ENCODE data around the gene ANTXR2.
"Not testable (repeated sequence)": the region's sequence is repeated elsewhere in the genome, so short reads cannot be mapped to it uniquely, and the experiment has no call there.

ANTXR2 gene

DNA sequence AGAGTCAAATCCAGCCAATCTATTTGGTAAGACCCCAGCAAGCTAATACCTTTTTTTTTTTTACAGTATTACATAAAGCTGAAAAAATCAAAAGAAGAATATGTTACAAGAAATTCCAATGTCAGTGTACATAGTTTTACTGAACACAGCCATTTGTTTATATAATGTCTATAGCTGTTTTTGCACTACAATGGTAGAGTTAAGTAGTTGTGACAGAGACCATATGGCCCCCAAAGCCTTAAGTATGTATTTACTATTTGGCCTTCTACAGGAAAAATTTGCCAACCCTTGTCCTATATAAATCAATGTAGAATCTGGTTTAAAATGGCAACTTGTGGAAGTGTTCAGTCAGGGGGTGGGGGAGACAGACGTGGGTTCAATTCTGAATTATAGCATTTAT lies 60.7 kb downstream of the ANTXR2 start:
- Mint-ChIP-seq H3K4me1 (peaks cover 9% of the 10 kb centered on the region), H3K4me3 (no peak overlapping the region)
- no peak for ATAC-seq (ENCODE audit: low read depth)

DNA sequence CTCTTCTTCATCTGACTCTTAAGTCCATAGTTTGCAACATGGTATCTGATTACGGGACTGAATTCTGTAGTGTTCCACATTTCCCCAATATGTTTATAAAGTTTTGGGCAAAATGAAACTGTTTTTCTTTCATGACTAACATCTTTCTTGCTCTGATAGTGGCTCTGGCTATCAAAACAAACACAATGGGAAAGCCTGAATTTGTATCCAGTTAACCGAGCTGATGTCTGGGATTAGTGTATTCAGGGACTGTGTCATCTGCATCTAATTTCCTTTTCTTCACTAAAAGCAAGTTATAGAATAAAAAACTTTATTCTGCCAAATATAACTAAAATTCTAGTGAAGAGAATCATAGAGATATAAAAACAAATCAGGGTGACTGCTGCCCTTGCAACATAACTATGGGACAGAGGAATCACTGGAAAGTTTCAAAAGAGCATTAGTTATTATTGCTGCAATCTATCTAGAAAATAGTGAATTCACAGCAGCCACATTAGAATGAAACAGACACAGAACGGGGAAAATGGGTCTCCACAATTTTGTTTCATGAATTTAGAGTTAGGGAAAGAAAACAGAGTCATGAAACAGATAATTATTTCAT lies 61.3 kb downstream of the ANTXR2 start:
- H3K4me3 Mint-ChIP-seq: no peak overlapping the region

More for the DNA sequence above, 60.7 kb downstream of the ANTXR2 start:
- Mint-ChIP-seq H3K27me3 (no peaks in the 10 kb centered on the region), H3K27ac (peak overlapping the region; percentile 32), H3K36me3 (peaks cover 29% of the 10 kb centered on the region), H3K9me3 (no peaks in the 10 kb centered on the region)
- no peak for DNase-seq (ENCODE audit: low spot score in 2 of 2)

GRCh38 chr4:80010316-80010715 lies 62.7 kb downstream of the ANTXR2 start:
- Mint-ChIP-seq H3K9me3 (peaks cover 1% of the 10 kb centered on the region), H3K27me3 (no peaks in the 10 kb centered on the region), H3K27ac (no peak overlapping the region), H3K4me3 (no peak overlapping the region), H3K36me3 (peaks cover 46% of the 10 kb centered on the region), H3K4me1 (peaks cover 16% of the 10 kb centered on the region)
- ATAC-seq (ENCODE audit: low read depth): no peak
- no peak for DNase-seq (ENCODE audit: low spot score in 2 of 2)

More for the DNA sequence above, 61.3 kb downstream of the ANTXR2 start:
- Mint-ChIP-seq H3K9me3 (no peaks in the 10 kb centered on the region), H3K4me1 (peaks cover 9% of the 10 kb centered on the region), H3K27me3 (no peaks in the 10 kb centered on the region), H3K27ac (peak overlapping the region; percentile 32), H3K36me3 (peaks cover 33% of the 10 kb centered on the region)
- ATAC-seq (ENCODE audit: low read depth) (no peak), DNase-seq (ENCODE audit: low spot score in 2 of 2) (no peak)

DNA sequence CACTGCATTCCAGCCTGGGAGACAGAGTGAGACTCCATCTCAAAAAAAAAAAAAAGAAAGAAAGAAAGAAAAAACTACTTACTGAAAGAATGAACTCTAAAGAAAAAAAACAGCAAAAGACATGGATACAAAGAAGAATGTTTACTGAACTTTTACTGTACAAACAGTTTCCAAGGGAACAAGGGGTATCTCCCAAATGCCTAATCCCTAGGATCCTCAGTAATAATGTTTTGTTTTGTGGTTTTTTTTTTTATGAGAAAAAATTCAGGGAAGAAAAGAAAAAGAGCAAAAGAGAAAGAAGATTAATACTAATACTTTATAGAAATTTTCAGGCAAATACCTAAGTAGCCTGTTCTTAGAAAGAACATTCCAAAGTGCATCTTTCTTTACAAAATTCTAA lies 63.2 kb downstream of the ANTXR2 start:
- H3K4me3 Mint-ChIP-seq: no peak overlapping the region
- H3K27me3 Mint-ChIP-seq: no peaks in the 10 kb centered on the region
- H3K4me1 Mint-ChIP-seq: peaks cover 16% of the 10 kb centered on the region
- peaks cover 48% of the 10 kb centered on the region for H3K36me3 Mint-ChIP-seq
- H3K9me3 Mint-ChIP-seq: peaks cover 1% of the 10 kb centered on the region
- DNase-seq (ENCODE audit: low spot score in 2 of 2) (no peak), ATAC-seq (ENCODE audit: low read depth) (no peak)
- H3K27ac Mint-ChIP-seq: no peak overlapping the region

- H3K36me3 Mint-ChIP-seq: peaks cover 53% of the 10 kb centered on the region
- no peak overlapping the region for H3K4me3 Mint-ChIP-seq
- H3K4me1 Mint-ChIP-seq: peaks cover 18% of the 10 kb centered on the region
- DNase-seq (ENCODE audit: low spot score in 2 of 2) (no peak), ATAC-seq (ENCODE audit: low read depth) (no peak)
- H3K27me3 Mint-ChIP-seq: no peaks in the 10 kb centered on the region
- peaks cover 6% of the 10 kb centered on the region for H3K9me3 Mint-ChIP-seq
- H3K27ac Mint-ChIP-seq: peak overlapping the region; percentile 11
Measured at GRCh38 chr4:80008971-80009370, 64.1 kb downstream of the ANTXR2 start.

GRCh38 chr4:80008351-80008750 lies 64.7 kb downstream of the ANTXR2 start:
- Mint-ChIP-seq H3K4me1 (peaks cover 18% of the 10 kb centered on the region), H3K4me3 (no peak overlapping the region), H3K27ac (no peak overlapping the region), H3K9me3 (peaks cover 6% of the 10 kb centered on the region), H3K27me3 (no peaks in the 10 kb centered on the region), H3K36me3 (peaks cover 51% of the 10 kb centered on the region)
- no peak for ATAC-seq (ENCODE audit: low read depth)
- DNase-seq (ENCODE audit: low spot score in 2 of 2): no peak

DNA sequence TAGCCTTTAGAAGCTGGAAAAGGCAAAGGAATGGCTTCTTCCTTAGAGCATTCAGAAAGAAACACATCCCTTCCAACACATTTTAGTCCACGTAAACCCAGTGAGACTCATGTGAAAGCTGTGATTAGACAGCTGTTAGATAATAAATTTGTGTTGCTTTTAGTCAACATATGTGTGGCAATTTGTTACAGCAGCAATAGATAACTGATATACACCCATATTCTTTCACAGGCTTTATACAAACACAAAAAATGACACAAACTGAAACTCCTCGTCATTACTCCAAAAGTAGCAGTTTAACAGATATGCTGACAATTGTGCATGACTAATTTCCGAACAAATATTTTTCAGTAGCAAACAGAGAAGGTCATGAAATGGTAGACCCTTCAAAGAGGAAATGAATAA lies 65.3 kb downstream of the ANTXR2 start:
- H3K9me3 Mint-ChIP-seq: peaks cover 6% of the 10 kb centered on the region
- ATAC-seq (ENCODE audit: low read depth): no peak
- peak overlapping the region; percentile 33 for H3K27ac Mint-ChIP-seq
- H3K4me1 Mint-ChIP-seq: peaks cover 18% of the 10 kb centered on the region
- H3K27me3 Mint-ChIP-seq: no peaks in the 10 kb centered on the region
- H3K36me3 Mint-ChIP-seq: peaks cover 52% of the 10 kb centered on the region
- DNase-seq (ENCODE audit: low spot score in 2 of 2): no peak
- no peak overlapping the region for H3K4me3 Mint-ChIP-seq

- H3K4me3 Mint-ChIP-seq: no peak overlapping the region
- H3K4me1 Mint-ChIP-seq: peaks cover 18% of the 10 kb centered on the region
Measured at GRCh38 chr4:80006935-80007744, 65.9 kb downstream of the ANTXR2 start.

DNA sequence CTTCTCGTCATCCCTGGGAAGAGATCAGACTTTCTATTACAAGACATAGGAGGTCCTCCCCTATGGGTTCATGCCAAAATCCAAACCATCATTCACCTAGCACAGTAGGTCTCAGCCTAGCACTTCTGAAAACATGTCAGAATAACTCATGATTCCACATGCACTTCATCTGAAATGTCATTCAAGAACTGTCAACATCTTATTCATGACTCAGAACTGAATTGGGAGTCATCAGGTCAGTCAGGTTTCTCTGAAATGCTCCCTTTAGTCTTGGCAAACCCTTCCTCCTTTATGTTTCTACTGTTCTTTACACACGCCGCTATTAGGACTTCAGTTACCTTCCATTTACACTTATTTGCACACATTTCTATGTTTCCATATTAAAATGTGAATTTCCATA lies 67.2 kb downstream of the ANTXR2 start:
- H3K36me3 Mint-ChIP-seq: peaks cover 50% of the 10 kb centered on the region
- H3K27me3 Mint-ChIP-seq: no peaks in the 10 kb centered on the region
- peaks cover 7% of the 10 kb centered on the region for H3K9me3 Mint-ChIP-seq
- peak overlapping the region; percentile 33 for H3K27ac Mint-ChIP-seq
- no peak for DNase-seq (ENCODE audit: low spot score in 2 of 2)
- H3K4me1 Mint-ChIP-seq: peaks cover 18% of the 10 kb centered on the region
- no peak for ATAC-seq (ENCODE audit: low read depth)
- H3K4me3 Mint-ChIP-seq: no peak overlapping the region

More at GRCh38 chr4:80006935-80007744, 65.9 kb downstream of the ANTXR2 start:
- no peak for DNase-seq (ENCODE audit: low spot score in 2 of 2)
- no peaks in the 10 kb centered on the region for H3K27me3 Mint-ChIP-seq
- ATAC-seq (ENCODE audit: low read depth): no peak
- H3K9me3 Mint-ChIP-seq: peaks cover 6% of the 10 kb centered on the region
- peaks cover 51% of the 10 kb centered on the region for H3K36me3 Mint-ChIP-seq
- H3K27ac Mint-ChIP-seq: peak overlapping the region; percentile 33

- H3K4me1 Mint-ChIP-seq: peaks cover 17% of the 10 kb centered on the region
- H3K9me3 Mint-ChIP-seq: peaks cover 7% of the 10 kb centered on the region
- no peak for DNase-seq (ENCODE audit: low spot score in 2 of 2)
- no peaks in the 10 kb centered on the region for H3K27me3 Mint-ChIP-seq
- H3K27ac Mint-ChIP-seq: peak overlapping the region; percentile 65
- ATAC-seq (ENCODE audit: low read depth): no peak
- H3K36me3 Mint-ChIP-seq: peaks cover 51% of the 10 kb centered on the region
- H3K4me3 Mint-ChIP-seq: no peak overlapping the region
Measured at GRCh38 chr4:80004319-80004718, 68.7 kb downstream of the ANTXR2 start.

- DNase-seq (ENCODE audit: low spot score in 2 of 2); H3K27ac Mint-ChIP-seq; ATAC-seq (ENCODE audit: low read depth); H3K4me3 Mint-ChIP-seq; H3K9me3 Mint-ChIP-seq; H3K27me3 Mint-ChIP-seq: not testable (repeated sequence)
- H3K36me3 Mint-ChIP-seq: peaks cover 47% of the 10 kb centered on the region
- peaks cover 19% of the 10 kb centered on the region for H3K4me1 Mint-ChIP-seq
Measured at GRCh38 chr4:80002559-80002958, 70.5 kb downstream of the ANTXR2 start.

GRCh38 chr4:79999048-79999447 lies 74.0 kb downstream of the ANTXR2 start:
- not testable (repeated sequence) for H3K27me3 Mint-ChIP-seq; H3K27ac Mint-ChIP-seq; DNase-seq (ENCODE audit: low spot score in 2 of 2); H3K4me3 Mint-ChIP-seq; H3K9me3 Mint-ChIP-seq; ATAC-seq (ENCODE audit: low read depth)
- peaks cover 37% of the 10 kb centered on the region for H3K36me3 Mint-ChIP-seq
- H3K4me1 Mint-ChIP-seq: peaks cover 16% of the 10 kb centered on the region

DNA sequence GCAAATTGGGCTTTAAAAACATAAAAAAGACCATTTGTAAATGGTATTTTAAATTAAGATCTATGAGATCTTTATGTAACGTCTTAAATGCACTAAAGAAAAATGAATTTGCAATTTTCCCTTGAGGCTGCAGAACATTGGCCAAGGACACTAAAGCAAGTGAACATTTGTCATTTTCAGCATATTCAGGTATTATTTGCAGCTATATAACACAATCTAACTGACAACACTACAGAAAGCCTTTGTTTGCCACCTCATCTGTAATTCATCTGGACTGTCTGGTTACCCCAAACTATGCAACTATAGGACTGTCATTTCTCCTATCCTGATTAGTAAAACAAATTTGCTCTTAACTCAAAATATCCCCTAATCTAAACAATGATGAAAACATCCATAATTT lies 74.8 kb downstream of the ANTXR2 start:
- Mint-ChIP-seq H3K9me3 (peaks cover 1% of the 10 kb centered on the region), H3K4me3 (no peak overlapping the region)

DNA sequence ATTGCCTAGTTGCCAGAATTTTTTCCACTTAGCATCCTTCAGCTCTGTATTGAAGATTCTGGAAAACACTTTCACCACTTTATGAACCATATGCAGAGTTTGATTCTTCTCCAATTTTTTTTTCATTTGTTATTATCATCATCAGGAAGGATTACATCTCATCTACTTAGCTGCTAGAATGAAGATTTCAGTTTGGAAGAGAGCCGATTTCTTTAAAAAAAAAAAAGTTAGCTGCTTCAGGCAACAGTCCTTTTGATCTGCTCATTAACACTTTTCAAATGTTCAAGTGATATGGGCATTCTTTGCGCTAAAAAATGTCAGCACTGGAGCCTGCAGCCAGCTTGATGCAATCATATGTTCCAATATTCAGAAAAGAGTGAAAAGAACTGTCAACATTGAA lies 76.2 kb downstream of the ANTXR2 start:
- ATAC-seq (ENCODE audit: low read depth): no peak
- H3K27ac Mint-ChIP-seq: no peak overlapping the region
- H3K27me3 Mint-ChIP-seq: no peaks in the 10 kb centered on the region
- peaks cover 27% of the 10 kb centered on the region for H3K4me1 Mint-ChIP-seq
- H3K9me3 Mint-ChIP-seq: no peaks in the 10 kb centered on the region
- H3K36me3 Mint-ChIP-seq: peaks cover 37% of the 10 kb centered on the region
- H3K4me3 Mint-ChIP-seq: no peak overlapping the region
- no peak for DNase-seq (ENCODE audit: low spot score in 2 of 2)

More for the DNA sequence above, 74.8 kb downstream of the ANTXR2 start:
- ATAC-seq (ENCODE audit: low read depth) (no peak), DNase-seq (ENCODE audit: low spot score in 2 of 2) (no peak)
- Mint-ChIP-seq H3K27ac (no peak overlapping the region), H3K27me3 (no peaks in the 10 kb centered on the region), H3K4me1 (peaks cover 20% of the 10 kb centered on the region), H3K36me3 (peaks cover 37% of the 10 kb centered on the region)
